Psoas muscle (tissue), 8 donors: Measurements from ENCODE around the gene OSBPL6. TPM values are rescaled to one million over a fixed set of nuclear protein-coding genes. Genes with fewer than 3 reads are reported as not detected.

ENCODE experiments used
- ATAC-seq, 4 donors: fragments of 200-7000 bp; cut with Tn5 transposase; one replicate each; pipeline ENCODE4 v1.9.1; 2020; ENCODE audit warnings: moderate library complexity in 3 of 4, mild to moderate bottlenecking in 2 of 4
- DNase-seq, 2 donors: peaks; one replicate each; pipeline ENCODE4 v3.0.0-alpha.2; 2020
- H3K27ac ChIP-seq: fragments of 200-600 bp; one replicate; pipeline ENCODE4 v1.8.0; 2022
- H3K27me3 ChIP-seq, 3 donors: fragments of 200-600 bp in 1 of 3; one replicate each; pipeline versions ENCODE4 v1.6.1 to v1.8.0; 2013 to 2022; ENCODE audit warnings: low read length in 2 of 3, mild to moderate bottlenecking in 2 of 3, moderate library complexity in 1 of 3; ENCODE audit not compliant: insufficient read depth in 3 of 3
- H3K36me3 ChIP-seq, 2 donors: fragments of 200-600 bp in 1 of 2; one replicate each; pipeline versions ENCODE4 v1.6.1 to v1.8.0; 2013 to 2022; ENCODE audit warnings: low read depth in 1 of 2, mild to moderate bottlenecking in 1 of 2, moderate library complexity in 1 of 2; ENCODE audit not compliant: insufficient read depth in 1 of 2
- H3K4me1 ChIP-seq: fragments of 200-600 bp; one replicate; pipeline ENCODE4 v1.8.0; 2022
- H3K4me3 ChIP-seq: fragments of 200-600 bp; one replicate; pipeline ENCODE4 v1.8.0; 2022; ENCODE audit warnings: mild to moderate bottlenecking
- H3K9me3 ChIP-seq: fragments of 200-600 bp; one replicate; pipeline ENCODE4 v1.8.0; 2022
- CTCF ChIP-seq: fragments of 200-600 bp; IDR thresholded peaks from one replicate; pipeline ENCODE4 v1.8.0; 2022; ENCODE audit warnings: antibody characterized with exemption
- WGBS, 3 donors: extraction: QIAGEN DNeasy Blood & Tissue Kit; methylation state at CpG; one replicate each; pipeline versions ENCODE4 v1.1.6 to v1.1.7; 2013; 5-methylcytosine and 5-hydroxymethylcytosine counted together
- intact Hi-C, 2 donors: fragments of 100-400 bp; cut with DNase I; formaldehyde crosslinking; loops; one replicate each; pipeline versions ENCODE4 v1.11.0 to v1.14.2; 2022
- polyA plus RNA-seq, 3 donors: library from polyadenylated mRNA; stranded (reverse); fragments of 200-250 nt; gene quantifications; one replicate each; pipeline ENCODE4 v1.2.3, GENCODE V29; 2013
- total RNA-seq, 4 donors: library from RNA; stranded (reverse); fragmentation: NEBNext Ultra II Directional in 2 of 4; extraction: Animal tissue kit (Norgen Biotek cat#: 25700) in 2 of 4; gene quantifications; one replicate each; pipeline versions ENCODE4 v1.2.1 to v1.2.4, GENCODE V29; 2021 to 2023
- donor health status: healthy with polysubstance abuse.
- donor health status: DM: no; HTN: no; CAD: no; lungs with moderate emphysema.
- donor health status: Bipolar disorder and iron deficiency.
- donor health status: healthy.
- donor health status: DM: yes; HTN: yes; CAD: no.
- donor health status: DM: no; HTN: no; CAD: no.
- donor health status: DM: no; HTN: no; CAD: no.
- donor health status: DM: yes; HTN: yes; CAD: no.

OSBPL6 gene
- total and polyA plus RNA-seq, 7 donors: 11.4 to 147 (median 36.2) TPM

- Histone ChIP-seq H3K27me3 (no peaks in the 10 kb centered on the region), H3K4me3 (no peak overlapping the region), H3K36me3 (peaks cover 4 to 47% of the 10 kb centered on the region in 2 donors), H3K27ac (no peak overlapping the region), H3K9me3 (no peaks in the 10 kb centered on the region), H3K4me1 (peaks cover 10% of the 10 kb centered on the region)
- DNase-seq (no peak), ATAC-seq (no peak)
- TF ChIP-seq CTCF: no peak
- 83 to 90% (median 88%) methylated on average over 2 of the region's 2 CpGs for WGBS, 3 donors
- intact Hi-C loops: loop anchor here in 1 of 2 donors (10.0 kb wide), 1 partner anchor 175 kb away; no protein-coding TSS in a partner anchor
Observed at GRCh38 chr2:178309541-178309940, 115.2 kb downstream of the OSBPL6 start.

GRCh38 chr2:178315078-178315477 is 120.8 kb downstream of the OSBPL6 start:
- Histone ChIP-seq H3K27ac (peak overlapping the region; percentile 43), H3K36me3 (peaks cover 4 to 8% of the 10 kb centered on the region in 2 donors), H3K4me3 (no peak overlapping the region), H3K4me1 (peaks cover 32% of the 10 kb centered on the region), H3K9me3 (no peaks in the 10 kb centered on the region), H3K27me3 (no peaks in the 10 kb centered on the region)
- ATAC-seq (peak; percentile 13 to 72 (median 34)), DNase-seq (no peak)
- no peak for TF ChIP-seq CTCF
- intact Hi-C loops: no loop called here
- 41 to 67% (median 51%) methylated on average over 4 of the region's 4 CpGs for WGBS, 3 donors

- no peak for DNase-seq
- ATAC-seq: peak; percentile 44 to 77 (median 59)
- H3K4me3 ChIP-seq: no peak overlapping the region
- WGBS, 3 donors: 25 to 56% (median 37%) methylated on average over 3 of the region's 3 CpGs
- intact Hi-C loops: no loop called here
- H3K27me3 ChIP-seq: no peaks in the 10 kb centered on the region
- H3K9me3 ChIP-seq: no peaks in the 10 kb centered on the region
- peak overlapping the region; percentile 43 for H3K27ac ChIP-seq
- TF ChIP-seq CTCF: no peak
- H3K36me3 ChIP-seq: peaks cover 4 to 8% of the 10 kb centered on the region in 2 donors
- peaks cover 32% of the 10 kb centered on the region for H3K4me1 ChIP-seq
Observed at GRCh38 chr2:178315488-178315948, 121.2 kb downstream of the OSBPL6 start.

GRCh38 chr2:178317811-178318210 is 123.5 kb downstream of the OSBPL6 start:
- intact Hi-C loops: no loop called here
- 82 to 89% (median 87%) methylated on average over 3 of the region's 3 CpGs for WGBS, 3 donors
- peaks cover 37% of the 10 kb centered on the region for H3K4me1 ChIP-seq
- peaks cover 0 to 3% of the 10 kb centered on the region in 2 donors for H3K36me3 ChIP-seq
- no peaks in the 10 kb centered on the region for H3K27me3 ChIP-seq
- ATAC-seq: no peak
- no peak for TF ChIP-seq CTCF
- no peaks in the 10 kb centered on the region for H3K9me3 ChIP-seq
- no peak overlapping the region for H3K27ac ChIP-seq
- DNase-seq: no peak
- H3K4me3 ChIP-seq: no peak overlapping the region

GRCh38 chr2:178320011-178320585 is 125.8 kb downstream of the OSBPL6 start:
- DNase-seq: no peak
- Histone ChIP-seq H3K9me3 (no peaks in the 10 kb centered on the region), H3K4me1 (peaks cover 33% of the 10 kb centered on the region), H3K4me3 (no peak overlapping the region), H3K36me3 (no peaks in the 10 kb centered on the region), H3K27ac (no peak overlapping the region), H3K27me3 (no peaks in the 10 kb centered on the region)
- TF ChIP-seq CTCF: no peak
- no peak for ATAC-seq
- intact Hi-C loops: no loop called here
- WGBS, 3 donors: 71 to 79% (median 78%) methylated on average over 4 of the region's 4 CpGs
